ENCODE data around the gene SPNS1. TPM values are rescaled to one million over a fixed set of nuclear protein-coding genes. Genes with fewer than 3 reads are reported as not detected.
"Not testable (repeated sequence)": the region's sequence is repeated elsewhere in the genome, so short reads cannot be mapped to it uniquely, and the experiment has no call there.

SPNS1 gene
- total RNA-seq, 2 donors from 2014 or later = 21.1 to 23.6 TPM

DNA sequence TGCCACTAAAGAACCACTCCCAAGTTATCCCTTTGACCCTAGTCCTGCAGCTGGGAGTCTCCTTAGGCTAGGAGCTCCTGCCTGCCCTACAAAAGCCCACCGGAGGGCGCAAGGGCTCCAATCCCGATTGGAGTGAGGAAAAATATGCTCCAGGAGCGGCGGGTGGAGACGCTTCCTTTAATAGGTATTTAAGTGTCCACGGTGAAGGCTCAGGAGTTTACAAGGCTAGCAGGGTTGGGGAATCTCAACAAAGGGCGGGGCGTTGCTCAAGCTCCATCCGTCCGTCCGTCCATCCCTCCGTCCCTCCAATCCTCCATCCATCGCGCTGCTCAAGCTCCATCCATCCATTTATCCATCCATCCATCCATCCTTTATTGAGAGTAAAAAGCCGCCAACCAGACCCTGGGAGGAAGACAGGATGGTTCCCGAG, 556 bp upstream of the SPNS1 start:
- peaks cover 0 to 5% of the 10 kb centered on the region in 2 donors for H3K36me3 Mint-ChIP-seq (ENCODE audit: insufficient read depth in 2 of 2)
- H3K27ac Mint-ChIP-seq = peak overlapping the region; percentile 99
- no peaks in the 10 kb centered on the region for H3K27me3 Mint-ChIP-seq (ENCODE audit: low read depth)
- peaks cover 38% of the 10 kb centered on the region for H3K4me1 Mint-ChIP-seq (ENCODE audit: low read depth)
- no peaks in the 10 kb centered on the region for H3K9me3 Mint-ChIP-seq
- ATAC-seq (replicated peaks in 1 of 2) (peak; percentile 14 to 21), DNase-seq (peak in 1 of 2 donors; percentile 52)
- peak overlapping the region; percentile 86 to 100 for H3K4me3 Mint-ChIP-seq

DNA sequence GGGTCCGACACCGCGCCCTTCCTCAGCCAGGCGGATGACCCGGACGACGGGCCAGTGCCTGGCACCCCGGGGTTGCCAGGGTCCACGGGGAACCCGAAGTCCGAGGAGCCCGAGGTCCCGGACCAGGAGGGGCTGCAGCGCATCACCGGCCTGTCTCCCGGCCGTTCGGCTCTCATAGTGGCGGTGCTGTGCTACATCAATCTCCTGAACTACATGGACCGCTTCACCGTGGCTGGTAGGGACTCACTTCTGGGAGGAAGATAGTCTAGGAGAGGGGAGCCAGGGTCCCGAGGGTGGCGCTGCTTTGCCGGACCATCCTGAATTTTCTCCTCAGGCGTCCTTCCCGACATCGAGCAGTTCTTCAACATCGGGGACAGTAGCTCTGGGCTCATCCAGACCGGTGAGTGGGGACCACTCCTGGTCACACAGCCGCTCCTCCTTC, 601 bp downstream of the SPNS1 start:
- ATAC-seq (replicated peaks in 1 of 2) (peak in 1 of 2 donors; percentile 5), DNase-seq (no peak)
- Mint-ChIP-seq H3K36me3 (ENCODE audit: insufficient read depth in 2 of 2) (peaks cover 0 to 6% of the 10 kb centered on the region in 2 donors), H3K4me1 (ENCODE audit: low read depth) (peaks cover 38% of the 10 kb centered on the region), H3K27me3 (ENCODE audit: low read depth) (no peaks in the 10 kb centered on the region), H3K9me3 (no peaks in the 10 kb centered on the region), H3K4me3 (peak overlapping the region; percentile 86 to 100), H3K27ac (peak overlapping the region; percentile 85)

GRCh38 chr16:28977703-28978662, 3.4 kb downstream of the SPNS1 start:
- Mint-ChIP-seq H3K9me3 (peaks cover 0 to 5% of the 10 kb centered on the region in 2 donors), H3K4me3 (no peak overlapping the region), H3K4me1 (ENCODE audit: low read depth) (peaks cover 38% of the 10 kb centered on the region), H3K36me3 (ENCODE audit: insufficient read depth in 2 of 2) (peaks cover 8 to 16% of the 10 kb centered on the region in 2 donors), H3K27ac (no peak overlapping the region), H3K27me3 (ENCODE audit: low read depth) (no peaks in the 10 kb centered on the region)
- ATAC-seq (replicated peaks in 1 of 2) (no peak), DNase-seq (no peak)

DNA sequence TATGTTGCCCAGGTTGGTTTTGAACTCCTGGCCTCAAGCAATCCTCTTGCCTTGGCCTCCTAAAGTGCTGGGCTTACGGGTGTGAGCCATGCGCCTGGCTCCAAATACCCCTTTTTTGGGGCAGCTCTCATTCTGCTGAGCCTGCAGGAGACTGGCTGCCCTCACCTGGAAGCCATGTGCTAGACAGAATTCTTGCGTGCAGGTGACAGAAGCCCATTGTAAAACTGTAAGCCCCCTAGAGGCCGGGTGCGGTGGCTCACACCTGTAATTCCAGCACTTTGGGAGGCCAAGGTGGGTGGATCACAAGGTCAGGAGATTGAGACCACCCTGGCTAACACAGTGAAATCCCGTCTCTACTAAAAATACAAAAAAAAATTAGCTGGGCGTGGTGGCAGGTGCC, 5.8 kb downstream of the SPNS1 start:
- peaks cover 15 to 29% of the 10 kb centered on the region in 2 donors for H3K36me3 Mint-ChIP-seq (ENCODE audit: insufficient read depth in 2 of 2)
- ATAC-seq (replicated peaks in 1 of 2); H3K9me3 Mint-ChIP-seq; H3K4me3 Mint-ChIP-seq; H3K27me3 Mint-ChIP-seq (ENCODE audit: low read depth); H3K27ac Mint-ChIP-seq; DNase-seq: not testable (repeated sequence)
- peaks cover 46% of the 10 kb centered on the region for H3K4me1 Mint-ChIP-seq (ENCODE audit: low read depth)

DNA sequence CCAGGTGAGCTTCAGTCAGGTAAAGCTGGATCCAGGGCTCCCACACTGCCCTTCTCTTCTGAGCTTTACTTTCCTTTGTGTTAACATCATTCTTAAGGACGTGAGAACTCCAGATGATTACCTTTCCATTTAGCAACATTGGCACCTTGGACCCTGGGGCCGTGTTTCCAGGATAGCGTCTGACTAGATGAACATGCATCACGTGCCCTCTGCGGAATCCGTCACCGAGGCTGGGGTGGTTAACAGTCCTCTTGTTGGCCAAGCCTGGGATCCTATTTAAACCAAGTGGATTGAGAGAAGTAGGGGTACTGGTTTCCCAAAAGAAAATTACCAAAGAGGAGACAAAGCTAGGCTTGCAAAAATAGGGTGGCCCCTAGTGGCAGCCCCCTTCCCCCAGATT, 6.4 kb downstream of the SPNS1 start:
- ATAC-seq (replicated peaks in 1 of 2) (no peak), DNase-seq (no peak)
- Mint-ChIP-seq H3K4me3 (no peak overlapping the region), H3K27me3 (ENCODE audit: low read depth) (no peaks in the 10 kb centered on the region), H3K4me1 (ENCODE audit: low read depth) (peaks cover 40% of the 10 kb centered on the region), H3K36me3 (ENCODE audit: insufficient read depth in 2 of 2) (peaks cover 19 to 33% of the 10 kb centered on the region in 2 donors), H3K27ac (no peak overlapping the region), H3K9me3 (peaks cover 0 to 5% of the 10 kb centered on the region in 2 donors)

DNA sequence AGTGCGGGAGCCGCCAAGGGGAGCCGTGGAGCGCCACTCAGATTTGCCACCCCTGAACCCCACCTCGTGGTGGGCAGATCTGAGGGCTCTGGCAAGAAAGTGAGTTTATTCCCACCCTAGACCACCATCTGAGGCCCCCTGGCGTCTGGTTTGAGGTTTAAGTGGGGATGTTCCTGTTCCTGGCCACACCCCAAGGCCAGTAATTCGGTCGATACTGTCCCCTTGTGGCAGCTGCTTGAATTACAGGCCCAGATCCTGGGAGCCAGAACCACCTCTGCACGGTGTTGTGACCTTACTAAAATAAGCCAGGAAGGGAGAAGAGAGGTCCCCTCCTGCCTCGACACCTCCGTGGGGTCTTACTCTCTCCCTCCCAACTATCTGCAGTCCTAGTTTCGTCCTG, 6.9 kb downstream of the SPNS1 start:
- H3K27me3 Mint-ChIP-seq (ENCODE audit: low read depth) = no peaks in the 10 kb centered on the region
- peaks cover 34% of the 10 kb centered on the region for H3K4me1 Mint-ChIP-seq (ENCODE audit: low read depth)
- DNase-seq (peak in 1 of 2 donors; percentile 40), ATAC-seq (replicated peaks in 1 of 2) (no peak)
- peaks cover 19 to 39% of the 10 kb centered on the region in 2 donors for H3K36me3 Mint-ChIP-seq (ENCODE audit: insufficient read depth in 2 of 2)
- H3K4me3 Mint-ChIP-seq = no peak overlapping the region
- H3K27ac Mint-ChIP-seq = no peak overlapping the region
- peaks cover 0 to 5% of the 10 kb centered on the region in 2 donors for H3K9me3 Mint-ChIP-seq

DNA sequence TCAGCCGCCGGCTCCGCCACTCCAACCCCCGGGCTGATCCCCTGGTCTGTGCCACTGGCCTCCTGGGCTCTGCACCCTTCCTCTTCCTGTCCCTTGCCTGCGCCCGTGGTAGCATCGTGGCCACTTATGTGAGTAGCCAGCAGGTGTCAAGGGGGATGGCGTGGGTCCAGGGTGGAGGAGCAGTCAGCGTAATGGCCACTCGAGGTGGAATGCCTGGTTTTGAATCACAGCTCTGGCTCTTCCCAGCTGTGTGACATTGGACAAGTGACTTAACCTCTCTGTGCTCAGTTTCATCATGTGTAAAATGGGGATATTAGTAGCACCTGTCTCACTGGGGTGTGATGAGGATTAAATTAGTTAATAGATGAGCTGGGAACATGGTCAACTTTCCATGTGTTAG, 7.8 kb downstream of the SPNS1 start:
- Mint-ChIP-seq H3K4me3 (no peak overlapping the region), H3K27ac (no peak overlapping the region), H3K36me3 (ENCODE audit: insufficient read depth in 2 of 2) (peaks cover 23 to 42% of the 10 kb centered on the region in 2 donors), H3K27me3 (ENCODE audit: low read depth) (no peaks in the 10 kb centered on the region), H3K4me1 (ENCODE audit: low read depth) (peaks cover 31% of the 10 kb centered on the region), H3K9me3 (peaks cover 4 to 9% of the 10 kb centered on the region in 2 donors)
- DNase-seq = no peak
- ATAC-seq (replicated peaks in 1 of 2) = no peak

DNA sequence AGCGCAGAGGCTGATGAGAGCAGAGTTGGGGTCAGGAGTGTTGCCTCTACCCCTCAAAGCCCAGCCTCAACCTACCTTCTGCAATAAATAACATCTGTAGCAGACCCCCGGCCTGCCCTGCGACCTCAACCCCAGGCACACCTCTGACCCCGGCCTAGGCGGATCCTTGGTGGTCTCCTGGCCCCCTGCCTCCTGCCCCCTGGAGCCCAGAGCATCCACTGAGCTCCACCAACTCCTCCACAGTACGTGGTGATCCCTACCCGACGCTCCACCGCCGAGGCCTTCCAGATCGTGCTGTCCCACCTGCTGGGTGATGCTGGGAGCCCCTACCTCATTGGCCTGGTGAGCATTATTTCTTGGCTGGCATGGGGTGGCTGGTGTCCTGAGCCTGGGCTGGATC, 8.4 kb downstream of the SPNS1 start:
- peaks cover 27 to 48% of the 10 kb centered on the region in 2 donors for H3K36me3 Mint-ChIP-seq (ENCODE audit: insufficient read depth in 2 of 2)
- no peak overlapping the region for H3K27ac Mint-ChIP-seq
- H3K9me3 Mint-ChIP-seq = peaks cover 6 to 11% of the 10 kb centered on the region in 2 donors
- ATAC-seq (replicated peaks in 1 of 2) (no peak), DNase-seq (no peak)
- H3K27me3 Mint-ChIP-seq (ENCODE audit: low read depth) = no peaks in the 10 kb centered on the region
- peaks cover 33% of the 10 kb centered on the region for H3K4me1 Mint-ChIP-seq (ENCODE audit: low read depth)
- no peak overlapping the region for H3K4me3 Mint-ChIP-seq

GRCh38 chr16:28983644-28984043, 9.1 kb downstream of the SPNS1 start:
- Mint-ChIP-seq H3K4me3 (peak overlapping the region; percentile 77 to 83), H3K9me3 (peaks cover 6 to 11% of the 10 kb centered on the region in 2 donors), H3K27ac (peak overlapping the region; percentile 43), H3K4me1 (ENCODE audit: low read depth) (peaks cover 33% of the 10 kb centered on the region), H3K36me3 (ENCODE audit: insufficient read depth in 2 of 2) (peaks cover 31 to 51% of the 10 kb centered on the region in 2 donors), H3K27me3 (ENCODE audit: low read depth) (no peaks in the 10 kb centered on the region)
- DNase-seq (no peak), ATAC-seq (replicated peaks in 1 of 2) (no peak)

DNA sequence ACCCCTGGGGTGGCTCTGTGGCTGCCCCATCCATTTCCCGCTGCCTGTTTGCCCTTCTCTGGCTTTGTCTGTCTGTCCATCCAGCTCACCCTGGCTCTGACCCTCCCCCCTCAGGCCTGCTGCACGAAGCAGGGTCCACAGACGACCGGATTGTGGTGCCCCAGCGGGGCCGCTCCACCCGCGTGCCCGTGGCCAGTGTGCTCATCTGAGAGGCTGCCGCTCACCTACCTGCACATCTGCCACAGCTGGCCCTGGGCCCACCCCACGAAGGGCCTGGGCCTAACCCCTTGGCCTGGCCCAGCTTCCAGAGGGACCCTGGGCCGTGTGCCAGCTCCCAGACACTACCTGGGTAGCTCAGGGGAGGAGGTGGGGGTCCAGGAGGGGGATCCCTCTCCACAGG, 9.5 kb downstream of the SPNS1 start:
- peaks cover 31 to 55% of the 10 kb centered on the region in 2 donors for H3K36me3 Mint-ChIP-seq (ENCODE audit: insufficient read depth in 2 of 2)
- H3K27ac Mint-ChIP-seq = peak overlapping the region; percentile 93
- peaks cover 6 to 11% of the 10 kb centered on the region in 2 donors for H3K9me3 Mint-ChIP-seq
- ATAC-seq (replicated peaks in 1 of 2) (peak in 1 of 2 donors; percentile 1), DNase-seq (no peak)
- no peaks in the 10 kb centered on the region for H3K27me3 Mint-ChIP-seq (ENCODE audit: low read depth)
- H3K4me1 Mint-ChIP-seq (ENCODE audit: low read depth) = peaks cover 38% of the 10 kb centered on the region
- H3K4me3 Mint-ChIP-seq = peak overlapping the region; percentile 77 to 83

- peaks cover 6 to 11% of the 10 kb centered on the region in 2 donors for H3K9me3 Mint-ChIP-seq
- H3K36me3 Mint-ChIP-seq (ENCODE audit: insufficient read depth in 2 of 2) = peaks cover 34 to 58% of the 10 kb centered on the region in 2 donors
- peak within 1 kb of the TSS; percentile 96 for H3K27ac Mint-ChIP-seq
- peak within 1 kb of the TSS; percentile 95 to 99 for H3K4me3 Mint-ChIP-seq
- H3K4me1 Mint-ChIP-seq (ENCODE audit: low read depth) = peaks cover 44% of the 10 kb centered on the region
- DNase-seq (peak; percentile 79 to 82), ATAC-seq (replicated peaks in 1 of 2) (peak; percentile 71 to 75)
- no peaks in the 10 kb centered on the region for H3K27me3 Mint-ChIP-seq (ENCODE audit: low read depth)
Observed at GRCh38 chr16:28984619-28985135, 10.1 kb downstream of the SPNS1 start, which contains the start of gene LAT. TSS of gene LAT (plus strand) at chr16:28985052. CDS start at chr16:28985418, 366 bp downstream.

DNA sequence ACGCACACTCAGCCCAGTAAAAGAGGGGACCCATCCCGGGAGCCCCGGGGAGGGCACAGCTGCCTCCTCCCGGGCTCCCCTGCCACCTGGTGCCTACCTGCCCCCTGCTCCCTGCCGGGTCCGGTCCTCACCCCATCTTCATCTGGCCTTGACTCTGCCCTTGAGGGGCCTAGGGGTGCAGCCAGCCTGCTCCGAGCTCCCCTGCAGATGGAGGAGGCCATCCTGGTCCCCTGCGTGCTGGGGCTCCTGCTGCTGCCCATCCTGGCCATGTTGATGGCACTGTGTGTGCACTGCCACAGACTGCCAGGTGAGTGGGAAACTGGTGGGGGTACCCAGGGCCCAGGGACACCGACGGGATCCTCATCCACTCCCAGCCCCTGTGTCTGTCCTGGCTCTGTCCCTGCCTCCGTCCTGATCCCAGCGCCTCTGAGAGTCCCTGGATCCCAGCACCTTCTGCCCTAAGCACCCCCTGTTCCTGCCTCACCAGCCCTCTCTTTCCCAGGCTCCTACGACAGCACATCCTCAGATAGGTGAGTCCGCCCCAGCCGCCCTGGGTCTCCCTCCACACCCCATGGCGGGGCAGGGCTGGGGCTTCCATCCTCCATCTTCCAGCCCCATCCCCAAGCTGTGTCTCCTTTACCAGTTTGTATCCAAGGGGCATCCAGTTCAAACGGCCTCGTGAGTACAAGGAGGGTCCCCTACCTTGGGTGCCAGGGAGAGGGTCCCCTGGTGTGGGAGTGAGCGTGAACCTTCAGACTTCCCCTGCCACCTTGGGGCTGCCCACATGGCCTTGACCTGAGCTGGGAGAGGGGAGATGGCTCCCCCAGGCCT, 10.8 kb downstream of the SPNS1 start:
- Mint-ChIP-seq H3K36me3 (ENCODE audit: insufficient read depth in 2 of 2) (peaks cover 34 to 61% of the 10 kb centered on the region in 2 donors), H3K4me3 (peak overlapping the region; percentile 95 to 99), H3K27me3 (ENCODE audit: low read depth) (no peaks in the 10 kb centered on the region), H3K9me3 (peaks cover 6 to 11% of the 10 kb centered on the region in 2 donors), H3K4me1 (ENCODE audit: low read depth) (peaks cover 51% of the 10 kb centered on the region), H3K27ac (peak overlapping the region; percentile 96)
- peak in 1 of 2 donors; percentile 39 for DNase-seq
- peak; percentile 20 to 24 for ATAC-seq (replicated peaks in 1 of 2)
